MM.1S (cell line): ENCODE results near the gene PRR19.

Source experiments
- EZH2 ChIP-seq: fragments of 300-600 bp; sonication (generic); optimal IDR thresholded peaks from 2 replicates; pipeline ENCODE3; 2017; ENCODE audit warnings: low read depth, mild to moderate bottlenecking, antibody characterized with exemption, low read length, mixed read lengths
- EZH2phosphoT487 ChIP-seq: fragments of 300-600 bp; sonication (generic); IDR thresholded peaks from 2 replicates; pipeline ENCODE4 v1.6.1; 2018; ENCODE audit warnings: antibody characterized with exemption, low read length
- TF ChIP-seq, protein P1 (sequence below): fragments of 300-600 bp; sonication (generic); IDR thresholded peaks from 2 replicates; pipeline ENCODE4 v1.5.1; 2016; ENCODE audit warnings: antibody characterized with exemption, low read length, mixed read lengths

DNA sequence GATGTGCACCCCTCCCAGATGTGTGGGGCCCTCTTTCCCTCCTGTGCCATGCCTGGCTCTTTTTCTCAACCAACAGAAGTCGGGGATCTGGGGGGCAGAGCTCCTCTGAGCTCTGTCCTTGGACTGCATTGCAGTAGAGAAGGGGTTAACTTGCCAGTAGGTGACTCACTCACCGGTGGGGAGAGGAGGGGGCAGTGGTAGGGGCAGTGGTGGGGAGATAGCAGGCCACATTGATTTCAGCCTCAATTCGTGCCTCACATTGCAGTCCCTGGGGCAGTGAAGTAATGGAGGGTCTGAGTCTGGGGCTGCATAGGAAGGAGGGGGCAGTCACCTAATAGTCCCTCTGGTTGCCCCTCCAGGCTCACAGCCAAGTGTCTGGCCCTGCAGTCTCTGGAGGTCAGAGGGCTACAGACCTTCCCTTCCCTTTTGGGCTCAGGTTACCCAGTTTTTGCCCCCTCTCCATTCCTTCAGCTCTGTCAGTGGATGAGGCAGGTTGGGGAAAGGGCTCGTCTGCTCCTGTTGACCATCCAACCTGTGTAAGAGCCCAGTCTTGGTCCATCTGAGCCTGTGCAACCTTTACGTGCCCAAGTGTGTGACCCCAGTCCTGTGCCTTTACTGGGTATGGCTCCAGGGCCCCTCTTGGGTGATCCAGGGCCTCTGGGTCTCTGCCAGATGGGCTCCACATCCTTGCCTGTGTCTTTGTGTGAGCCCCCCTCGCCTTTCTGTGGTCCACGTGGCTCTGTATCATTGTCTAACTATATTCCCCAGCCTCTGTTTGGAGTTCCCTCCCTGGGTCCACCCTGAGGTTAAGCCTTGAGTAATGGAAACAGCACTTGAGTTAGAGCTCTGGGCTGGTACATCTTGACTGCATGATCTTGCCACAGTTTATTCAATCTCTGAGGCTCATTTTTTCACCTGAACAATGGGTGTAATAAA lies 19.8 kb upstream of the PRR19 start:
- TF ChIP-seq, protein P1, sequence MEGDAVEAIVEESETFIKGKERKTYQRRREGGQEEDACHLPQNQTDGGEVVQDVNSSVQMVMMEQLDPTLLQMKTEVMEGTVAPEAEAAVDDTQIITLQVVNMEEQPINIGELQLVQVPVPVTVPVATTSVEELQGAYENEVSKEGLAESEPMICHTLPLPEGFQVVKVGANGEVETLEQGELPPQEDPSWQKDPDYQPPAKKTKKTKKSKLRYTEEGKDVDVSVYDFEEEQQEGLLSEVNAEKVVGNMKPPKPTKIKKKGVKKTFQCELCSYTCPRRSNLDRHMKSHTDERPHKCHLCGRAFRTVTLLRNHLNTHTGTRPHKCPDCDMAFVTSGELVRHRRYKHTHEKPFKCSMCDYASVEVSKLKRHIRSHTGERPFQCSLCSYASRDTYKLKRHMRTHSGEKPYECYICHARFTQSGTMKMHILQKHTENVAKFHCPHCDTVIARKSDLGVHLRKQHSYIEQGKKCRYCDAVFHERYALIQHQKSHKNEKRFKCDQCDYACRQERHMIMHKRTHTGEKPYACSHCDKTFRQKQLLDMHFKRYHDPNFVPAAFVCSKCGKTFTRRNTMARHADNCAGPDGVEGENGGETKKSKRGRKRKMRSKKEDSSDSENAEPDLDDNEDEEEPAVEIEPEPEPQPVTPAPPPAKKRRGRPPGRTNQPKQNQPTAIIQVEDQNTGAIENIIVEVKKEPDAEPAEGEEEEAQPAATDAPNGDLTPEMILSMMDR: no peak
- TF ChIP-seq EZH2 (no peak), EZH2phosphoT487 (no peak)
